Heart left ventricle (tissue), 13 donors: ENCODE measurements around the gene BCL2L12.
A peak's percentile ranks its signal among the peaks of the same experiment; 100 is the strongest.

ENCODE experiments used
- CTCF ChIP-seq, 12 donors: fragments of 200-600 bp; sonication (generic) in 4 of 12; IDR thresholded peaks; one replicate each; pipeline versions ENCODE4 v1.5.0 to v1.8.0; 2018 to 2022; ENCODE audit warnings: antibody characterized with exemption in 12 of 12, mild to moderate bottlenecking in 5 of 12
- POLR2A ChIP-seq, 2 donors: fragments of 450-650 bp; IDR thresholded peaks; one replicate each; pipeline ENCODE4 v1.6.1; 2017; ENCODE audit warnings: antibody characterized with exemption in 2 of 2, mild to moderate bottlenecking in 2 of 2, moderate library complexity in 2 of 2
- donor health status: ischemic (EF 13 %, LVEDD 7.1; RV severe dilation, severe dysfunction).
- donor health status: DM: no; HTN: yes; CAD: no.
- donor health status: DM: no; HTN: no; CAD: no.
- donor health status: ischemic (EF 25% LVEDD 6.9; RV normal size, moderate dysfunction).
- donor health status: ischemic (EF 25% LVEDD 5.7; RV mildly dilated, moderate dysfunction).
- donor health status: ischemic (EF 35%, LVEDD 5.7; RV mildly dilated, moderate dysfunction).
- donor health status: nonischemic (EF 11% LVEDD 7.7; RV severe dilation, severe dysfunction).
- donor health status: DM: yes; HTN: yes; CAD: no.
- donor health status: PGD.
- donor health status: ischemic (EF 29% LVEDD 5.4; RV normal size, mild dysfunction).
- donor health status: nonischemic (EF 23%, LVEDD 6.1; RV moderate dilation, normal function).

GRCh38 chr19:49712397-49712859 is 46.7 kb downstream of the BCL2L12 start:
- TF ChIP-seq CTCF (IDR thresholded peaks at IDR 0.05) (no peak), POLR2A (IDR thresholded peaks at IDR 0.05) (peak in 1 of 2 donors; percentile 20)
